Panc1 (cell line): ENCODE measurements around the gene PYM1.
A peak's percentile ranks its signal among the peaks of the same experiment; 100 is the strongest.

Experiments
- CTCF ChIP-seq: fragments of 450-650 bp; IDR thresholded peaks from 2 replicates; pipeline ENCODE4 v1.5.1; 2017; ENCODE audit warnings: mild to moderate bottlenecking
- POLR2AphosphoS5 ChIP-seq: IDR thresholded peaks from 2 replicates; pipeline ENCODE4 v1.6.1; 2012; ENCODE audit warnings: mild to moderate bottlenecking, low read depth, low read length, moderate library complexity
- REST ChIP-seq, 2 experiments: IDR thresholded peaks; 2 replicates each; pipeline ENCODE4 v1.6.1; 2011 to 2012; ENCODE audit warnings: low read depth in 2 of 2, control low read depth in 1 of 2, low read length in 1 of 2, mild to moderate bottlenecking in 1 of 2, moderate library complexity in 1 of 2; ENCODE audit not compliant: insufficient read depth in 1 of 2
- TCF7L2 ChIP-seq: IDR thresholded peaks from 2 replicates; pipeline ENCODE4 v1.6.1; 2011; ENCODE audit warnings: mild to moderate bottlenecking, low read depth, low read length, inconsistent platforms

- TF ChIP-seq POLR2AphosphoS5 (peak; percentile 76; the same call in 1 of the 2 replicates), CTCF (peak; percentile 96), REST (IDR thresholded peaks at IDR 0.05; ENCODE audit: insufficient read depth in 1 of 2, low read depth in 2 of 2, low read length in 1 of 2) (no peak), TCF7L2 (no peak)
These were observed 731 bp downstream of the PYM1 start for GRCh38 chr12:55926738-55927587.
